H1 (cell line): ENCODE measurements around the gene SBF2. TPM values are rescaled to one million over a fixed set of nuclear protein-coding genes. Genes with fewer than 3 reads are reported as not detected.

Experiments used
- CTCF ChIA-PET: fragments of 300-600 bp; sonication (Branson Sonifier 250); formaldehyde crosslinking; loops from one replicate; lab custom pipeline; 2021; ENCODE audit not compliant: partially characterized antibody; lab: Charles Lee
- POLR2A ChIA-PET: fragments of 300-600 bp; sonication (Branson Sonifier 250); formaldehyde crosslinking; loops from one replicate; lab custom pipeline; 2021; ENCODE audit warnings: inconsistent platforms; ENCODE audit not compliant: partially characterized antibody; lab: Charles Lee
- DNase-seq, 2 experiments: peaks; one replicate each; pipeline versions ENCODE4 v3.0.0 to v3.0.0-alpha.2; 2010 to 2022; ENCODE audit warnings: low spot score in 2 of 2, low read depth in 1 of 2, mixed read lengths in 1 of 2
- FAIRE-seq: peaks from 2 replicates; lab custom pipeline; 2011; peaks lifted over from hg19 to GRCh38; lab: Jason Lieb, UNC
- H2AFZ ChIP-seq: 2 replicates; pipeline ENCODE4 v1.8.1; 2012; ENCODE audit warnings: low read length, inconsistent platforms
- H2AK5ac ChIP-seq: 2 replicates; pipeline ENCODE4 v1.6.1; 2013; ENCODE audit warnings: low read depth, low read length
- H2BK120ac ChIP-seq: replicated peaks from 2 replicates; pipeline ENCODE3; 2013; ENCODE audit warnings: low read depth, low read length, inconsistent platforms
- H2BK12ac ChIP-seq: 2 replicates; pipeline ENCODE4 v1.6.1; 2013; ENCODE audit warnings: low read depth, low read length
- H2BK15ac ChIP-seq: 2 replicates; pipeline ENCODE4 v1.6.1; 2013; ENCODE audit warnings: low read length
- H2BK20ac ChIP-seq: 2 replicates; pipeline ENCODE4 v1.6.1; 2013; ENCODE audit warnings: low read length
- H2BK5ac ChIP-seq: 2 replicates; pipeline ENCODE4 v1.6.1; 2013; ENCODE audit warnings: low read depth, low read length
- H3K14ac ChIP-seq: 2 replicates; pipeline ENCODE4 v1.6.1; 2013; ENCODE audit warnings: inconsistent platforms; ENCODE audit not compliant: insufficient read length
- H3K18ac ChIP-seq: 2 replicates; pipeline ENCODE4 v1.6.1; 2013; ENCODE audit warnings: low read length; ENCODE audit errors: extremely low read depth
- H3K23ac ChIP-seq: 2 replicates; pipeline ENCODE4 v1.6.1; 2013; ENCODE audit warnings: inconsistent platforms; ENCODE audit not compliant: insufficient read length
- H3K23me2 ChIP-seq: 2 replicates; pipeline ENCODE4 v1.6.1; 2013; ENCODE audit warnings: low read depth, low read length
- H3K27ac ChIP-seq: 2 replicates; pipeline ENCODE4 v1.6.1; 2011; ENCODE audit warnings: low read depth, low read length, inconsistent platforms
- H3K27me3 ChIP-seq, 4 experiments: replicated peaks in 1 of 4; 1 replicate in 1 of 4; 2 replicates in 3 of 4; pipeline versions ENCODE4 v1.6.1 to v1.8.1; 2011 to 2013; ENCODE audit warnings: low read length in 3 of 4, mild to moderate bottlenecking in 3 of 4, inconsistent platforms in 2 of 4, mixed read lengths in 2 of 4, moderate library complexity in 1 of 4; ENCODE audit not compliant: control insufficient read depth in 3 of 4, insufficient read depth in 3 of 4; ENCODE audit errors: extremely low read depth in 1 of 4
- H3K36me3 ChIP-seq, 4 experiments: 2 replicates each; pipeline versions ENCODE4 v1.6.1 to v1.8.1; 2011 to 2013; ENCODE audit warnings: mild to moderate bottlenecking in 4 of 4, low read length in 3 of 4, moderate library complexity in 2 of 4, control low read depth in 1 of 4, inconsistent platforms in 1 of 4; ENCODE audit not compliant: insufficient read depth in 4 of 4, control insufficient read depth in 2 of 4
- H3K4ac ChIP-seq: replicated peaks from 2 replicates; pipeline ENCODE3; 2013; ENCODE audit warnings: low read length, low read depth, mixed read lengths, inconsistent platforms; ENCODE audit not compliant: insufficient read length
- H3K4me1 ChIP-seq, 4 experiments: replicated peaks in 1 of 4; 1 replicate in 1 of 4; 2 replicates in 3 of 4; pipeline versions ENCODE4 v1.6.1 to v1.8.1; 2011 to 2013; ENCODE audit warnings: low read length in 3 of 4, inconsistent platforms in 2 of 4, mixed read lengths in 1 of 4; ENCODE audit not compliant: insufficient read depth in 4 of 4, control insufficient read depth in 3 of 4
- H3K4me2 ChIP-seq, 2 experiments: 2 replicates each; pipeline versions ENCODE4 v1.6.1 to v1.8.1; 2011 to 2013; ENCODE audit warnings: low read depth in 2 of 2, low read length in 2 of 2, control low read depth in 1 of 2, inconsistent platforms in 1 of 2, mild to moderate bottlenecking in 1 of 2; ENCODE audit not compliant: insufficient read depth in 1 of 2
- H3K4me3 ChIP-seq, 4 experiments: fragments of 200-600, 300-600 bp in 1 of 4; sonication (generic), shearing (Covaris generic), sonication (Bioruptor Twin) in 1 of 4; 2 replicates each; pipeline versions ENCODE4 v1.5.1 to v1.8.1; 2011 to 2016; ENCODE audit warnings: low read length in 4 of 4, low read depth in 3 of 4, control low read depth in 2 of 4, inconsistent platforms in 2 of 4, mild to moderate bottlenecking in 2 of 4, mixed read lengths in 1 of 4, moderate library complexity in 1 of 4; ENCODE audit not compliant: insufficient read depth in 2 of 4; ENCODE audit errors: extremely low read depth in 1 of 4
- H3K56ac ChIP-seq: replicated peaks from 2 replicates; pipeline ENCODE3; 2013; ENCODE audit warnings: low read depth, mild to moderate bottlenecking, mixed read lengths, low read length, inconsistent platforms; ENCODE audit not compliant: insufficient read length
- H3K79me1 ChIP-seq: 2 replicates; pipeline ENCODE4 v1.6.1; 2013; ENCODE audit warnings: low read depth, low read length, control low read depth
- H3K79me2 ChIP-seq, 2 experiments: 2 replicates each; pipeline versions ENCODE4 v1.6.1 to v1.8.1; 2012 to 2013; ENCODE audit warnings: low read length in 2 of 2, mild to moderate bottlenecking in 2 of 2, inconsistent platforms in 1 of 2; ENCODE audit not compliant: insufficient read depth in 2 of 2, control insufficient read depth in 1 of 2
- H3K9ac ChIP-seq, 4 experiments: replicated peaks in 1 of 4; 1 replicate in 1 of 4; 2 replicates in 3 of 4; pipeline versions ENCODE4 v1.6.1 to v1.8.1; 2011 to 2013; ENCODE audit warnings: low read depth in 3 of 4, low read length in 3 of 4, control low read depth in 2 of 4, mild to moderate bottlenecking in 2 of 4, moderate library complexity in 2 of 4, inconsistent platforms in 1 of 4; ENCODE audit errors: extremely low read depth in 1 of 4
- H3K9me3 ChIP-seq, 2 experiments: 2 replicates each; pipeline versions ENCODE4 v1.6.1 to v1.8.1; 2012 to 2013; ENCODE audit warnings: mild to moderate bottlenecking in 2 of 2, moderate library complexity in 2 of 2, control low read depth in 1 of 2, inconsistent platforms in 1 of 2, low read depth in 1 of 2, low read length in 1 of 2, mixed read lengths in 1 of 2; ENCODE audit not compliant: insufficient read depth in 2 of 2
- H4K20me1 ChIP-seq, 2 experiments: replicated peaks in 1 of 2; 2 replicates each; pipeline versions ENCODE3 to v1.8.1; 2011 to 2013; ENCODE audit warnings: inconsistent platforms in 2 of 2, low read length in 2 of 2, mild to moderate bottlenecking in 1 of 2; ENCODE audit not compliant: insufficient read depth in 2 of 2, control insufficient read depth in 1 of 2
- H4K5ac ChIP-seq: 2 replicates; pipeline ENCODE4 v1.6.1; 2013; ENCODE audit warnings: low read length, low read depth, mixed read lengths, inconsistent platforms; ENCODE audit not compliant: insufficient read length
- H4K8ac ChIP-seq: 2 replicates; pipeline ENCODE4 v1.8.0; 2013; ENCODE audit warnings: mild to moderate bottlenecking, moderate library complexity, low read length, inconsistent platforms; ENCODE audit not compliant: insufficient read depth; ENCODE audit errors: extremely low read depth
- H4K91ac ChIP-seq: replicated peaks from 2 replicates; pipeline ENCODE3; 2013; ENCODE audit warnings: low read length, mixed read lengths, inconsistent platforms; ENCODE audit not compliant: insufficient read length
- BCL11A ChIP-seq, 2 experiments: IDR thresholded peaks; one replicate each; pipeline ENCODE4 v1.6.1; 2011; ENCODE audit warnings: low read depth in 2 of 2, low read length in 2 of 2, mild to moderate bottlenecking in 2 of 2
- BRCA1 ChIP-seq: IDR thresholded peaks from 2 replicates; pipeline ENCODE4 v1.6.1; 2012; ENCODE audit warnings: low read depth, low read length, improper control_type of control experiment
- CBX8 ChIP-seq: fragments of 300-800, 300-1000 bp; sonication (generic); IDR thresholded peaks from 2 replicates; pipeline ENCODE4 v1.7.1; 2016; ENCODE audit warnings: low read depth, low read length, borderline replicate concordance
- CHD1 ChIP-seq: IDR thresholded peaks from 2 replicates; pipeline ENCODE4 v1.6.1; 2012; ENCODE audit warnings: low read depth, low read length, improper control_type of control experiment
- KDM1A ChIP-seq: fragments of 200-600, 300-600 bp; sonication (generic); IDR thresholded peaks from 2 replicates; pipeline ENCODE4 v1.7.1; 2016; ENCODE audit warnings: mild to moderate bottlenecking, low read length, borderline replicate concordance
- RNF2 ChIP-seq: fragments of 200-900, 300-1000 bp; sonication (generic); IDR thresholded peaks from 2 replicates; pipeline ENCODE4 v1.7.1; 2016; ENCODE audit warnings: borderline replicate concordance, low read depth, mild to moderate bottlenecking, antibody characterized with exemption, low read length; ENCODE audit not compliant: poor library complexity, severe bottlenecking; ENCODE audit errors: missing control alignments
- polyA plus RNA-seq, 7 experiments: library from polyadenylated mRNA; depleted of rRNA in 3 of 7; stranded (reverse) in 5 of 7; unstranded in 2 of 7; fragments of >200 nt in 5 of 7; fragments of 200-250 nt in 2 of 7; gene quantifications; 1 replicate in 5 of 7; 2 replicates in 1 of 7; 4 replicates in 1 of 7; pipeline versions ENCODE4 v1.2.1 to v1.2.3, GENCODE V29; 2011 to 2013; ENCODE audit warnings: missing spikeins in 2 of 7, mixed read lengths in 2 of 7
- total RNA-seq: library from RNA; stranded (reverse); fragmentation: NEBNext Ultra II Directional; extraction: Animal tissue kit (Norgen Biotek cat#: 25700); gene quantifications from 2 replicates; pipeline ENCODE4 v1.2.1, GENCODE V29; 2021

Gene SBF2
- total and polyA plus RNA-seq, 2 of the 8 experiments (the other 6 are each of a cell fraction or from before 2014, with no cell fraction given) = 36.7 to 50.5 TPM

DNA sequence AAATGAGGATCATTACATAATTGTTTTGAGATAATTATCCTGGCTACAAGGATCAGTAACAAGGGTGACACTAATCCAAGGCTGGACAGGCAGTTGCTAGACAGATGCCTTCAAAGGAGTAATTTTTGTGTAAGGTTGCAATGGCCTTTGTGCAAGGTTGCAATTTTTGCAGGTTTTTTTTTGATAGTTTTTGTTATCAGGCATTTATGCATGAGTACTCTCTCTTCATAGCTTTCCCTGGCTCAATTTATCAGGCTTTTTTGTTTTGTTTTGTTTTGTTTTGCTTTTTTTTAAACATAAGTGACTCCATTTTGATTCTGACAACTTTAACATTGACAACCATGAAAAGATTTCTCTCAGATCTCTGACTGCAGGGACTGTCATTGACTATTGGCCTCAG is 519.9 kb downstream of the SBF2 start:
- no peak overlapping the region for H3K9ac ChIP-seq
- H3K9me3 ChIP-seq = no peaks in the 10 kb centered on the region
- no peak overlapping the region for H3K4ac ChIP-seq
- H3K36me3 ChIP-seq = peaks cover 0 to under 1% (median 0%) of the 10 kb centered on the region in 4 experiments; a peak in 1 of 8 replicates
- no peak overlapping the region for H2BK120ac ChIP-seq
- no peaks in the 10 kb centered on the region for H3K27me3 ChIP-seq
- no peak overlapping the region for H4K5ac ChIP-seq
- no peak overlapping the region for H3K56ac ChIP-seq
- FAIRE-seq (no peak), DNase-seq (no peak)
- peaks cover 2 to 10% (median 6%) of the 10 kb centered on the region in 4 experiments; a peak in 6 of 7 replicates for H3K4me1 ChIP-seq
- H3K4me2 ChIP-seq = no peak overlapping the region
- H3K23me2 ChIP-seq = no peaks in the 10 kb centered on the region
- H3K79me1 ChIP-seq = no peaks in the 10 kb centered on the region
- no peaks in the 10 kb centered on the region for H3K79me2 ChIP-seq
- ChIA-PET POLR2A (no interaction called here), CTCF (interaction anchor here (0.6 to 0.7 kb wide), 2 partner anchors 15 to 268 kb away, joined by 3 to 5 read pairs; no protein-coding TSS in a partner anchor)
- no peak overlapping the region for H3K23ac ChIP-seq
- H4K91ac ChIP-seq = no peak overlapping the region
- no peak overlapping the region for H2BK12ac ChIP-seq
- no peak overlapping the region for H3K4me3 ChIP-seq
- no peak overlapping the region for H3K27ac ChIP-seq
- H2BK20ac ChIP-seq = no peak overlapping the region
- no peak overlapping the region for H2AK5ac ChIP-seq
- H3K14ac ChIP-seq = no peak overlapping the region
- TF ChIP-seq CBX8 (no peak), CHD1 (no peak), BRCA1 (no peak), KDM1A (no peak), BCL11A (IDR thresholded peaks at IDR 0.05; ENCODE audit: low read depth in 2 of 2, low read length in 2 of 2) (no peak), RNF2 (no peak)
- no peak overlapping the region for H3K18ac ChIP-seq
- no peak overlapping the region for H2AFZ ChIP-seq
- no peak overlapping the region for H4K8ac ChIP-seq
- no peak overlapping the region for H2BK15ac ChIP-seq
- H4K20me1 ChIP-seq = no peaks in the 10 kb centered on the region
- no peak overlapping the region for H2BK5ac ChIP-seq
